ENCODE data around the gene OPCML.

Gene OPCML

DNA sequence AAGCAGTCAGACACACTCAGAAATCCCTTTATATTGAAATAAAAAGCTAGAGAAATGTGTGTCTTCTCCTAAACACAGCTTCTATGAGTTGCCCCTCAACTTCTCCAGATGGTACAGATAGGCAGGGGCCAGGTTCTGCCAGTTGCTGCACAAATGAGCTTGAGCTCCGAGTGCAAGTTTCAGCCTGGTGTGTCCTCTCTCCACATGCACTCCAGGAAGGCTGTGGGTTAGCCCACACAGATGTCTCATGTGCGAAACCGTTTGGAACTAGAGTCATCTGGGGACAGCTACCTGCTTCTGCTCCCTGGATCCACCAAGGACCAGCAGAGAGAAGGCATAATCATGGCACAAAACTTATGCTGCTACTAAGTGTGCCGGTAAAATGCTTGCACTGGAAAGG, 812.6 kb downstream of the OPCML start:
- H3K27ac ChIP-seq, result no peak overlapping the region
- no peak for DNase-seq (ENCODE audit: low spot score)
- POLR2A ChIA-PET (ENCODE audit: low non-redundant PET), result no interaction called here
- CTCF ChIA-PET, result interaction anchor here (0.7 kb wide), 1 partner anchor 40 kb away, joined by 3 read pairs; no protein-coding TSS in a partner anchor
- TF ChIP-seq, protein P1, sequence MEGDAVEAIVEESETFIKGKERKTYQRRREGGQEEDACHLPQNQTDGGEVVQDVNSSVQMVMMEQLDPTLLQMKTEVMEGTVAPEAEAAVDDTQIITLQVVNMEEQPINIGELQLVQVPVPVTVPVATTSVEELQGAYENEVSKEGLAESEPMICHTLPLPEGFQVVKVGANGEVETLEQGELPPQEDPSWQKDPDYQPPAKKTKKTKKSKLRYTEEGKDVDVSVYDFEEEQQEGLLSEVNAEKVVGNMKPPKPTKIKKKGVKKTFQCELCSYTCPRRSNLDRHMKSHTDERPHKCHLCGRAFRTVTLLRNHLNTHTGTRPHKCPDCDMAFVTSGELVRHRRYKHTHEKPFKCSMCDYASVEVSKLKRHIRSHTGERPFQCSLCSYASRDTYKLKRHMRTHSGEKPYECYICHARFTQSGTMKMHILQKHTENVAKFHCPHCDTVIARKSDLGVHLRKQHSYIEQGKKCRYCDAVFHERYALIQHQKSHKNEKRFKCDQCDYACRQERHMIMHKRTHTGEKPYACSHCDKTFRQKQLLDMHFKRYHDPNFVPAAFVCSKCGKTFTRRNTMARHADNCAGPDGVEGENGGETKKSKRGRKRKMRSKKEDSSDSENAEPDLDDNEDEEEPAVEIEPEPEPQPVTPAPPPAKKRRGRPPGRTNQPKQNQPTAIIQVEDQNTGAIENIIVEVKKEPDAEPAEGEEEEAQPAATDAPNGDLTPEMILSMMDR (conservative IDR thresholded peaks at IDR 0.05; ENCODE audit: low read depth), result no peak

DNA sequence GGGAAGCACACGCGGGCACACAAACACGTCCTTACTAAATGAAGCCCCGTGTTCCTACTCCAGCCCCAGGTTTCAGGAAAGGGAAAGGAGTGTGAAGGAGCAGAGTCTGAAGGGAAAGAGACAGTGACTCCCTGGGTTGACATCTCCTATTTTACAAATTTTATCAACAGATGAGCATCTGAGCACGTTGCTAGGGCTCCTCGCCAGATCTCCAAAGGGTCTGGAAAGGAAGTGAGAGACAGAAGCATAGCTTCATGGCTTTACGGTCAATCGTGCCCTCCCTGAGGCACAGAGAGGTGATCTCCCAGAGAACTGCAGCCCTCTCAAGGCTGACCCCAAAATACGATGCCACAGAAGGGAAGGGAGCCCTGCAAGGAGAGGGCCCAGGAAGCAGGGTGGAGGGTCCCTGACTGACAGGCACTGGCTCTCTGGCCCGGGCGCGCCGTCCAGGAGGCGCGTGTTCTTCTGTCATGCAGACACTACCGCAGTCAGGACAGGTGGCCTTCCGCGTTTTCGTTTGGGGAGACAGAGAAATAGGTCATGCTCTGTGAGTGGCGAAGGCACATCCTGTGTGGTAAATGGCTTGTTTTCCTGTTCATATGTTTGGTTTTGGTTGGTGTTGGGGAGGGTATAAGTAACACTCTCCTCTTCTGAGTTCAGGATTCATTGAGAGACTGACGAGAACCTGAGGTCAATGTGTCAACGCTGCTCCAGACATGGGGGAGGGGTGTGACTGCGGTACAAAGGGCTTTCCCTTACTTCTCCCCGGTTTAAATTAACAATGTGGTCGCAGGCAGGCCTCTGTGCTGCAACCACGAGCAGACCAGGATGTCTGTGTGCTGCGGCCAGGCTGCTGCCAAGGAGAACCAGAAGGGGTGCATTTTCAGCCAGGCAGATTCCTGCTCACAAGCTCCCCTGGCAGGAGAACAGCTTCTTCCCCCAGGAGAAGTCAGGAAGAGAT, 813.3 kb downstream of the OPCML start:
- no peak overlapping the region for H3K27ac ChIP-seq
- CTCF ChIA-PET, result no interaction called here
- POLR2A ChIA-PET (ENCODE audit: low non-redundant PET), result no interaction called here
- TF ChIP-seq, protein P1 (conservative IDR thresholded peaks at IDR 0.05; ENCODE audit: low read depth), result no peak
- DNase-seq (ENCODE audit: low spot score), result no peak

DNA sequence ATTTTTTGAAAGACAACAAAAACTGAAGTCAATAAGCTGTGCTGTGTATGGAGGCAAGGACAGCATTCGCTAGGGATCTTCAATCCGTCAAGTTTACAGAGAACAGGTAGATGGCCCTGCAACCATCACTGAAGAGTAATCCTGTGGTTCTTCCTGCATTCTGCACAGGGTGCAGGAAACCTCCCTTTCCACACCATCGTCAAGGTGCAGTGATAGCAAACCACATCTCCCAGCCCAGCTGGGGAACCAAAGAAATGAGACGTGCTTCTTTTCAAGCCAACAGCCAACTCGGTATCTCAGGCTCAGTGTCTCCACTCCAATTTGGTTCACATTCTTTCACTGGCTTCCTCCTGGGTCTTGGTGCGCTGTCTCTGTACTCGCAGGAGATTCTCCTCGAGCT, 814.5 kb downstream of the OPCML start:
- TF ChIP-seq, protein P1 (conservative IDR thresholded peaks at IDR 0.05; ENCODE audit: low read depth), result no peak
- DNase-seq (ENCODE audit: low spot score), result no peak
- no peak overlapping the region for H3K27ac ChIP-seq
- ChIA-PET CTCF (no interaction called here), POLR2A (ENCODE audit: low non-redundant PET) (no interaction called here)

DNA sequence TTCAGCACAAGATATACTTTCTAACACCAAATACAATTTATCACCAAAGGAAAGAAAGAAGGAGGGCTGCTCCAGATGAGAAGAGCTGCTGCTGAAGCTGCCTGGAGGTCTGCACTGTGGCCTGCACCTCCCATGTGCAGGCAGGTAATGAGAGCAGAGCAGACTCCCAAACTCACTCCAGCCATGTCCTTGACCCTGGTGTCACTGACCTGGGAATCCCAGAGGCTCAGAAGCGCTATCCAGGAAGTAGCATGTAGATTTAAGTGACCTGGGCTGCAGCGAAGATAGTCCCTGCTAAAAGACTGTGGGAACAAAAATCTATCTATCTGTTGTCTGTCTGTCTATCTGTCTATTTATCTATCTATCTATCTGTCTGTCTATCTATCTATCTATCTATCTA, 816.3 kb downstream of the OPCML start:
- DNase-seq (ENCODE audit: low spot score), result no peak
- TF ChIP-seq, protein P1 (conservative IDR thresholded peaks at IDR 0.05; ENCODE audit: low read depth), result no peak
- no peak overlapping the region for H3K27ac ChIP-seq
- CTCF ChIA-PET, result no interaction called here
- POLR2A ChIA-PET (ENCODE audit: low non-redundant PET), result no interaction called here

DNA sequence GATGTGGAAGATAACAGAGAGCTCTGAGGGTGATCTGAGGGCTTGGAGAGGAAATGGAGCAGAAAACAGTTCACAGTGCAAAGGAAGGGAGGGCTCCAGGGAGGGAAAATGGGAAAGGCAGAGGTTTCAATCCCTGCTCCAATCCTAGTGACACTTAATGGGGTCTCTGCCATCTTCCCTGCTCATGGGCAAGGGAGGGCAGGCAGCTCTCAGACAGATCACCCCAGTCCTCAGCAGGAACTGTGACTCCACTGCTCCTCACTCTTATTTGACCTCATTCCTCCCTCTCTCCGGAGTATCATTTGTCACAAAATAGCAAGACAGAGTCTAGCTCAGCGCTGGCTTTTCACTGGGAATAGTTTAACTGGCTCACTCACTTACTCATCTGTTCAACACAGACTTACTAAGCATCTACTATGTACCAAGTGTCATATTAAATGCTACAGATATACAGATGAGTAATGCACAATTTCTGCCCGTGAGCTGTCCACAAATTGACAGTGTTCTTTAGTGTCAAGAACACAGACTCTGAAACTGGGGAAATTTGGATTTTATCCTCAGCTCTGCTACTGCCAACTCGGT, 817.4 kb downstream of the OPCML start:
- H3K27ac ChIP-seq, result no peak overlapping the region
- DNase-seq (ENCODE audit: low spot score), result no peak
- TF ChIP-seq, protein P1 (conservative IDR thresholded peaks at IDR 0.05; ENCODE audit: low read depth), result no peak
- ChIA-PET POLR2A (ENCODE audit: low non-redundant PET) (no interaction called here), CTCF (interaction anchor here (0.6 kb wide), 1 partner anchor 443 kb away, joined by 3 read pairs; no protein-coding TSS in a partner anchor)

DNA sequence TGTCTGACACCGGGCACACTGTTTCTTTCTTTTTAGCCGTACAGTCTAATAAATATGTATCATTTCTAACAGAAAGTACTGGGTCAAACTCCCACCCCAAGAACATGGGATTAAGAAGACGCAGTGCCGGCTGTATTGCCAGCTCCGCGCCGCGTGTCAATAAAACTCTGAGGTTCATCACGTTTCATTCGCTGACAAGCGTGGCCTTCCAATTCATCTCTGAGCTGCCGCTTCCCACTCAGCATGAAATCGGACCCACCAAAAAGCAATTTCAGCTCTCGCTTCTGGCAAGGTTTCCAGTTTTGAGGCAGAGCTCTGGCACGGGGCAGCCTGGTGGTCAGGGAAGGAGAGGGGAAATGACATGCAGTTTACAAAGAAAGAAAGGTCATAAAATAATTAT, 819.8 kb downstream of the OPCML start:
- ChIA-PET CTCF (no interaction called here), POLR2A (ENCODE audit: low non-redundant PET) (no interaction called here)
- H3K27ac ChIP-seq, result no peak overlapping the region
- no peak for DNase-seq (ENCODE audit: low spot score)
- TF ChIP-seq, protein P1 (conservative IDR thresholded peaks at IDR 0.05; ENCODE audit: low read depth), result no peak
